ENCODE data around the gene KDM4F. TPM values are rescaled to one million over a fixed set of nuclear protein-coding genes. Genes with fewer than 3 reads are reported as not detected.

The KDM4F gene
- polyA plus RNA-seq, 2 of the 4 experiments (the other 2 are of a cell fraction): not detected

DNA sequence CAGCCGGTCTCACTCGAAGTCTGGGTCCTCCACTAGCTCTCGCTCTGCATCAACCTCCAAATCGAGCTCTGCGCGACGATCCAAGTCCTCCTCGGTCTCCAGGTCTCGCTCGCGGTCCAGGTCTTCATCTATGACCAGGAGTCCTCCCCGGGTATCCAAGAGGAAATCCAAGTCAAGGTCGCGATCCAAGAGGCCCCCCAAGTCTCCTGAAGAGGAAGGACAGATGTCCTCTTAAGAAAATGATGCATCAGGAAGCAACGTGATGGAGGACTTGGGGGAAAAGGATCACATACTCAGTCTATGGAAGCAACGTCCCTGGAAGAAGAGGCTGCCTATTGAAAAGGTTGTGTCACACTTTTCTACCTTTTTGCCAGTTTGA is 18.6 kb downstream of the KDM4F start:
- H3K9me3 ChIP-seq: no peaks in the 10 kb centered on the region
- POLR2A ChIA-PET: interaction anchor here (0.9 to 3.0 kb wide), 12 partner anchors 13 to 1322 kb away, joined by 3 to 29 read pairs (median 4); partner anchors contain the start of genes CCDC82, CWC15, ENDOD1 and FAM76B
- 2% methylated on average over 13 of the region's 16 CpGs for WGBS (ENCODE audit: missing lambda C conversion rate)
- no peak for FAIRE-seq
- peak overlapping the region; percentile 69 for H3K4me3 ChIP-seq
- H3K4me2 ChIP-seq: peak overlapping the region; percentile 89
- peaks cover 9% of the 10 kb centered on the region; the same call in 2 of the 3 replicates for H3K4me1 ChIP-seq
- no peak for DNase-seq (ENCODE audit: low read depth in 1 of 2, low spot score in 1 of 2)
- no peak for TF ChIP-seq POLR2AphosphoS2 (conservative IDR thresholded peaks at IDR 0.05; ENCODE audit: low read length)
- TF ChIP-seq NR3C1 (IDR thresholded peaks at IDR 0.05): no peak
- TF ChIP-seq, protein P1, sequence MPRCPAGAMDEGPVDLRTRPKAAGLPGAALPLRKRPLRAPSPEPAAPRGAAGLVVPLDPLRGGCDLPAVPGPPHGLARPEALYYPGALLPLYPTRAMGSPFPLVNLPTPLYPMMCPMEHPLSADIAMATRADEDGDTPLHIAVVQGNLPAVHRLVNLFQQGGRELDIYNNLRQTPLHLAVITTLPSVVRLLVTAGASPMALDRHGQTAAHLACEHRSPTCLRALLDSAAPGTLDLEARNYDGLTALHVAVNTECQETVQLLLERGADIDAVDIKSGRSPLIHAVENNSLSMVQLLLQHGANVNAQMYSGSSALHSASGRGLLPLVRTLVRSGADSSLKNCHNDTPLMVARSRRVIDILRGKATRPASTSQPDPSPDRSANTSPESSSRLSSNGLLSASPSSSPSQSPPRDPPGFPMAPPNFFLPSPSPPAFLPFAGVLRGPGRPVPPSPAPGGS (IDR thresholded peaks at IDR 0.05): no peak
- no peak for TF ChIP-seq MYC (IDR thresholded peaks at IDR 0.05; ENCODE audit: borderline replicate concordance, low read length)
- no peak for TF ChIP-seq FOSB (CRISPR knock-in tag; IDR thresholded peaks at IDR 0.05)
- no peak for TF ChIP-seq ESRRA (IDR thresholded peaks at IDR 0.05; ENCODE audit: borderline replicate concordance, low read length)
- no peak for TF ChIP-seq HOXB5 (CRISPR knock-in tag; IDR thresholded peaks at IDR 0.05)
- TF ChIP-seq KDM1A (IDR thresholded peaks at IDR 0.05; ENCODE audit: low read depth): no peak
- TF ChIP-seq NPAS2 (CRISPR knock-in tag; IDR thresholded peaks at IDR 0.05; ENCODE audit: borderline replicate concordance): no peak
- no peak for TF ChIP-seq CHD4 (IDR thresholded peaks at IDR 0.05; ENCODE audit: borderline replicate concordance)
- no peak for TF ChIP-seq CBX8 (IDR thresholded peaks at IDR 0.05)
- TF ChIP-seq ZFP36 (IDR thresholded peaks at IDR 0.05; ENCODE audit: borderline replicate concordance, partially characterized antibody): no peak
- TF ChIP-seq, protein P2, sequence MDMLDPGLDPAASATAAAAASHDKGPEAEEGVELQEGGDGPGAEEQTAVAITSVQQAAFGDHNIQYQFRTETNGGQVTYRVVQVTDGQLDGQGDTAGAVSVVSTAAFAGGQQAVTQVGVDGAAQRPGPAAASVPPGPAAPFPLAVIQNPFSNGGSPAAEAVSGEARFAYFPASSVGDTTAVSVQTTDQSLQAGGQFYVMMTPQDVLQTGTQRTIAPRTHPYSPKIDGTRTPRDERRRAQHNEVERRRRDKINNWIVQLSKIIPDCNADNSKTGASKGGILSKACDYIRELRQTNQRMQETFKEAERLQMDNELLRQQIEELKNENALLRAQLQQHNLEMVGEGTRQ (IDR thresholded peaks at IDR 0.05): no peak
- TF ChIP-seq, protein P3, sequence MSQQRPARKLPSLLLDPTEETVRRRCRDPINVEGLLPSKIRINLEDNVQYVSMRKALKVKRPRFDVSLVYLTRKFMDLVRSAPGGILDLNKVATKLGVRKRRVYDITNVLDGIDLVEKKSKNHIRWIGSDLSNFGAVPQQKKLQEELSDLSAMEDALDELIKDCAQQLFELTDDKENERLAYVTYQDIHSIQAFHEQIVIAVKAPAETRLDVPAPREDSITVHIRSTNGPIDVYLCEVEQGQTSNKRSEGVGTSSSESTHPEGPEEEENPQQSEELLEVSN (IDR thresholded peaks at IDR 0.05; ENCODE audit: borderline replicate concordance, low read depth): no peak
- no peak for TF ChIP-seq POLR2A (IDR thresholded peaks at IDR 0.05; ENCODE audit: low read length)
- peak overlapping the region; percentile 83 to 98 for H3K27ac ChIP-seq
- peak; percentile 13 to 15; a peak in 5 of 6 replicates for ATAC-seq
- CTCF ChIA-PET: interaction anchor here (0.7 to 2.9 kb wide), 11 partner anchors 10 to 696 kb away, joined by 3 to 17 read pairs (median 7); no protein-coding TSS in a partner anchor

DNA sequence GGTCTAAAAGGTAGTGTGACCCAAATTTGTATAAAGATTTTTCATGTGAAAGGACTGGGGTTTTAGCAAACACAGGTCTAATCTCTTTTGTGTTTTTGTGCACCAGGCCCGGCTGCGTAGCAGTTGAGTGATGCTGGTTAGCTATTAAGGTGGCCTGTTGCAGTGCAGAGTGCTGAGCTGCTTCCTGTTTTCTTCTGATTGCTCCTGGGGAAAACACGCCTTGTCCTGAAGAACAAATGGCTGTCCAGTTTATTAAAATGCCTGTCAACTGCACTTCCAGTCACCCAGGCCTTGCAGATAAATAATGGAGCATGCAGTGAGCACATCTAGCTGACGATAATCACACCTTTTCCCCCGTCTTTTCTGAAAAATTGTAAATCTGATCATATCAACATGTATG is 19.3 kb downstream of the KDM4F start:
- Histone ChIP-seq H3K9me3 (no peaks in the 10 kb centered on the region), H3K4me2 (peak overlapping the region; percentile 89), H3K4me1 (peaks cover 9% of the 10 kb centered on the region; the same call in 2 of the 3 replicates), H3K27ac (peak overlapping the region; percentile 83 to 98), H3K4me3 (peak overlapping the region; percentile 69)
- no peak for FAIRE-seq
- WGBS (ENCODE audit: missing lambda C conversion rate): 0% methylated on average over 5 of the region's 5 CpGs
- POLR2A ChIA-PET: interaction anchor here (0.6 to 3.0 kb wide), 5 partner anchors 12 to 1397 kb away, joined by 3 to 29 read pairs (median 7); partner anchors contain the start of genes CWC15, ENDOD1 and KDM4D
- CTCF ChIA-PET: interaction anchor here (1.1 to 2.9 kb wide), 7 partner anchors 10 to 700 kb away, joined by 3 to 17 read pairs (median 4); no protein-coding TSS in a partner anchor
- TF ChIP-seq PHF8 (IDR thresholded peaks at IDR 0.05; ENCODE audit: borderline replicate concordance, low read depth) (0 out of 2 replicates have a peak, but pooled peaks have one; percentile 33), POLR2A (IDR thresholded peaks at IDR 0.05; ENCODE audit: low read length) (peak; percentile 29; the same call in 1 of the 2 replicates), GATA3 (IDR thresholded peaks at IDR 0.05; ENCODE audit: borderline replicate concordance) (no peak), FOSB (CRISPR knock-in tag; IDR thresholded peaks at IDR 0.05) (no peak), ZC3H11A (IDR thresholded peaks at IDR 0.05) (no peak), CBX8 (IDR thresholded peaks at IDR 0.05) (no peak), JUN (IDR thresholded peaks at IDR 0.05) (0 out of 5 replicates have a peak, but pooled peaks of 1 of the 2 experiments have one; percentile 17)
- TF ChIP-seq, protein P1 (IDR thresholded peaks at IDR 0.05): peak; percentile 21; the same call in 1 of the 3 replicates
- TF ChIP-seq, protein P4, sequence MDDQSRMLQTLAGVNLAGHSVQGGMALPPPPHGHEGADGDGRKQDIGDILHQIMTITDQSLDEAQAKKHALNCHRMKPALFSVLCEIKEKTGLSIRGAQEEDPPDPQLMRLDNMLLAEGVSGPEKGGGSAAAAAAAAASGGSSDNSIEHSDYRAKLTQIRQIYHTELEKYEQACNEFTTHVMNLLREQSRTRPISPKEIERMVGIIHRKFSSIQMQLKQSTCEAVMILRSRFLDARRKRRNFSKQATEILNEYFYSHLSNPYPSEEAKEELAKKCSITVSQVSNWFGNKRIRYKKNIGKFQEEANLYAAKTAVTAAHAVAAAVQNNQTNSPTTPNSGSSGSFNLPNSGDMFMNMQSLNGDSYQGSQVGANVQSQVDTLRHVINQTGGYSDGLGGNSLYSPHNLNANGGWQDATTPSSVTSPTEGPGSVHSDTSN (IDR thresholded peaks at IDR 0.05): no peak
- TF ChIP-seq, protein P3 (IDR thresholded peaks at IDR 0.05; ENCODE audit: borderline replicate concordance, low read depth): peak; percentile 75; the same call in 1 of the 2 replicates
- TF ChIP-seq, protein P5, sequence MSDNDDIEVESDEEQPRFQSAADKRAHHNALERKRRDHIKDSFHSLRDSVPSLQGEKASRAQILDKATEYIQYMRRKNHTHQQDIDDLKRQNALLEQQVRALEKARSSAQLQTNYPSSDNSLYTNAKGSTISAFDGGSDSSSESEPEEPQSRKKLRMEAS (IDR thresholded peaks at IDR 0.05): peak; percentile 72
- peak; percentile 53 to 93 for DNase-seq (ENCODE audit: low read depth in 1 of 2, low spot score in 1 of 2)
- ATAC-seq: peak; percentile 79 to 87

All from A549 (cell line).